Nephron (organoid): ENCODE measurements around the gene NR2E1.

Experiments
- H3K27ac Mint-ChIP-seq, 3 experiments: 2 replicates each; pipeline ENCODE4 v1.8.0; 2020; ENCODE audit warnings: mixed read lengths in 3 of 3, mild to moderate bottlenecking in 2 of 3, moderate library complexity in 1 of 3
- H3K27me3 Mint-ChIP-seq: 2 replicates; pipeline ENCODE4 v1.8.0; 2021; ENCODE audit warnings: low read depth, mild to moderate bottlenecking, moderate library complexity, mixed read lengths
- H3K36me3 Mint-ChIP-seq: 2 replicates; pipeline ENCODE4 v1.8.0; 2020; ENCODE audit warnings: low read depth, mixed read lengths
- H3K4me1 Mint-ChIP-seq: 2 replicates; pipeline ENCODE4 v1.8.0; 2020; ENCODE audit warnings: mixed read lengths
- H3K4me3 Mint-ChIP-seq, 3 experiments: 2 replicates each; pipeline ENCODE4 v1.8.0; 2020; ENCODE audit warnings: mild to moderate bottlenecking in 3 of 3, mixed read lengths in 3 of 3, moderate library complexity in 2 of 3
- H3K9me3 Mint-ChIP-seq: 2 replicates; pipeline ENCODE4 v1.8.0; 2020; ENCODE audit warnings: mixed read lengths
- TF ChIP-seq, protein P1 (sequence below), 3 experiments: fragments of 200-600 bp; sonication (generic); IDR thresholded peaks; one replicate each; pipeline ENCODE4 v1.5.0; 2021; ENCODE audit warnings: antibody characterized with exemption in 3 of 3; ENCODE audit not compliant: unreplicated experiment in 3 of 3

The NR2E1 gene

DNA sequence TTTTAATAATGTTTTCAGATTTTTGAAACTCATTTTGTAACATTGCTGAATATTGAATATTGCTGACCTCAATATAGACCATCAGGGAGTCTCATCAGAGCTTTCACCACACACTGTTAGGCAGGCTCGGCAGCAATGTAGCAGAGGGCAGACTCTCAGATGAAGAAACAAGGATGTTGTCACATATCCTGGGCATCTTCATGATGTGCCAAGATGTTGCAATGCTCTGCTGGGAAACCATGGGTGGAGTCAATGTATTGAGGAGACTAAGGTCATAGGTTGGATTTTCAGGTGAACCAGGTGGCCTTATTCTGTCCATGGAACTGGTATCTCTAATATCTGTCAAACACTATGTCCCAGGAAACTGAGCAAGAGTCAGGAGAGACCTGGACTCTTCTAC, 27.3 kb downstream of the NR2E1 start:
- Mint-ChIP-seq H3K27me3 (peaks cover 24% of the 10 kb centered on the region), H3K36me3 (no peaks in the 10 kb centered on the region), H3K4me3 (no peak overlapping the region), H3K4me1 (no peaks in the 10 kb centered on the region), H3K9me3 (no peaks in the 10 kb centered on the region), H3K27ac (no peak overlapping the region)
- TF ChIP-seq, protein P1, sequence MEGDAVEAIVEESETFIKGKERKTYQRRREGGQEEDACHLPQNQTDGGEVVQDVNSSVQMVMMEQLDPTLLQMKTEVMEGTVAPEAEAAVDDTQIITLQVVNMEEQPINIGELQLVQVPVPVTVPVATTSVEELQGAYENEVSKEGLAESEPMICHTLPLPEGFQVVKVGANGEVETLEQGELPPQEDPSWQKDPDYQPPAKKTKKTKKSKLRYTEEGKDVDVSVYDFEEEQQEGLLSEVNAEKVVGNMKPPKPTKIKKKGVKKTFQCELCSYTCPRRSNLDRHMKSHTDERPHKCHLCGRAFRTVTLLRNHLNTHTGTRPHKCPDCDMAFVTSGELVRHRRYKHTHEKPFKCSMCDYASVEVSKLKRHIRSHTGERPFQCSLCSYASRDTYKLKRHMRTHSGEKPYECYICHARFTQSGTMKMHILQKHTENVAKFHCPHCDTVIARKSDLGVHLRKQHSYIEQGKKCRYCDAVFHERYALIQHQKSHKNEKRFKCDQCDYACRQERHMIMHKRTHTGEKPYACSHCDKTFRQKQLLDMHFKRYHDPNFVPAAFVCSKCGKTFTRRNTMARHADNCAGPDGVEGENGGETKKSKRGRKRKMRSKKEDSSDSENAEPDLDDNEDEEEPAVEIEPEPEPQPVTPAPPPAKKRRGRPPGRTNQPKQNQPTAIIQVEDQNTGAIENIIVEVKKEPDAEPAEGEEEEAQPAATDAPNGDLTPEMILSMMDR (IDR thresholded peaks at IDR 0.05; ENCODE audit: unreplicated experiment in 3 of 3) = no peak

DNA sequence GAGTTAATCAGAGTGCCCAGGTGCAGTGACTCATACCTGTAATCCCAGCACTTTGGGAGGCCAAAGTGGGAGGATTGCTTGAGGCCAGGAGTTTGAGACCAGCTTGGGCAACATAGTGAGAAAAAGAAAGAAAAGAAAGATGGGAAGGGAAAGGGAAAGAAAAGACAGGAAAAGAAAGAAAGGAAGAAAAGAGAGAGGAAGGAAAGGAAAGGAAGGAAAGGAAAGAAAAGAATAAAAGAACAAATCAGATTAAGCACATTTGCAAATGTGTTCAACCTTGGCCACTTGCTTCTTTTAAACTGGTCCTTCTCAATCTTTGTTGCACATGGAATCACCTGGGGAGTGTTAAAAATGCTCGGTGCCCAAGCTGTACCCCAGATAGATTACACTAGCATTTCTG, 28.0 kb downstream of the NR2E1 start:
- Mint-ChIP-seq H3K4me3 (no peak overlapping the region), H3K4me1 (no peaks in the 10 kb centered on the region), H3K9me3 (no peaks in the 10 kb centered on the region), H3K27me3 (peaks cover 18% of the 10 kb centered on the region), H3K27ac (no peak overlapping the region), H3K36me3 (no peaks in the 10 kb centered on the region)
- TF ChIP-seq, protein P1 (IDR thresholded peaks at IDR 0.05; ENCODE audit: unreplicated experiment in 3 of 3) = no peak

DNA sequence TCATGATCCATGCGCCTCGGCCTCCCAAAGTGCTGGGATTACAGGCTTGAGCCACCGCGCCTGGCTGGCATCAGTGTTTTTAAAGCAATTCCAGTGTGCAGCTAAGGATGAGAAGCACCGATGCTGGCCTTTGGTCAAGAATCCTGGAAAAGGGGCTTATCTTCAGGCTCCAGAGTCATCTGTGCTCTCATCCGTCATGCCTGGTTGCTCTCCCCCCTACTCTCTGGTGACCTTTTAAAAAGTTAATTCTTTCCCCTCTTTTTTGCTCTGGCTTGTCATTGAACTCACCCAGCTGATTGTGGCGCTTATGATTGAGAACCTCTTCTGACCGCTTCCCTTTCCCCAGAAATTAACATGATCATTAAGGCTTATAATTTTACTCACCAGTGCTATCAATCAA, 28.7 kb downstream of the NR2E1 start:
- Mint-ChIP-seq H3K36me3 (no peaks in the 10 kb centered on the region), H3K9me3 (no peaks in the 10 kb centered on the region), H3K4me1 (no peaks in the 10 kb centered on the region), H3K27ac (no peak overlapping the region), H3K27me3 (peaks cover 11% of the 10 kb centered on the region), H3K4me3 (no peak overlapping the region)
- TF ChIP-seq, protein P1 (IDR thresholded peaks at IDR 0.05; ENCODE audit: unreplicated experiment in 3 of 3) = no peak

DNA sequence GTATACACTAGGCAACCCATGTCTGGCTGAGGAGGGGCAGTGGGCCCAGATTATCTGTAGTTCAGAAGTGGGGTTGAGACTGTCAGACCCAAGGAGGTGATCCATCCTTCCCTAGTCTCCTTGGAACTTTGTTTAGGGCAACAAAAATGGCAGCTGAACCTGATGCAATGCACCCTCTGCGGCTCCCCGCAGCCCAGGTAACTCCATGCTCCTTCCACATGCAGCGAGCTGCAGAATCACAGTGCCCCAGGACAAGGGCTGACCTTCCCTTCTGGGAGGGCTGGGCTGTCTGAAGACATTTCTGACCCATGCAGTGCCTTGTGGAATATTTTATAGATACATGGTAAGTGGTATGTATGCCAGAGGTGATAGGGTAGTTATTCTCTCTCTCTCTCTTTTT, 29.4 kb downstream of the NR2E1 start:
- no peaks in the 10 kb centered on the region for H3K4me1 Mint-ChIP-seq
- H3K36me3 Mint-ChIP-seq = no peaks in the 10 kb centered on the region
- no peak overlapping the region for H3K27ac Mint-ChIP-seq
- H3K9me3 Mint-ChIP-seq = no peaks in the 10 kb centered on the region
- H3K27me3 Mint-ChIP-seq = peaks cover 4% of the 10 kb centered on the region
- TF ChIP-seq, protein P1 (IDR thresholded peaks at IDR 0.05; ENCODE audit: unreplicated experiment in 3 of 3) = no peak
- no peak overlapping the region for H3K4me3 Mint-ChIP-seq

DNA sequence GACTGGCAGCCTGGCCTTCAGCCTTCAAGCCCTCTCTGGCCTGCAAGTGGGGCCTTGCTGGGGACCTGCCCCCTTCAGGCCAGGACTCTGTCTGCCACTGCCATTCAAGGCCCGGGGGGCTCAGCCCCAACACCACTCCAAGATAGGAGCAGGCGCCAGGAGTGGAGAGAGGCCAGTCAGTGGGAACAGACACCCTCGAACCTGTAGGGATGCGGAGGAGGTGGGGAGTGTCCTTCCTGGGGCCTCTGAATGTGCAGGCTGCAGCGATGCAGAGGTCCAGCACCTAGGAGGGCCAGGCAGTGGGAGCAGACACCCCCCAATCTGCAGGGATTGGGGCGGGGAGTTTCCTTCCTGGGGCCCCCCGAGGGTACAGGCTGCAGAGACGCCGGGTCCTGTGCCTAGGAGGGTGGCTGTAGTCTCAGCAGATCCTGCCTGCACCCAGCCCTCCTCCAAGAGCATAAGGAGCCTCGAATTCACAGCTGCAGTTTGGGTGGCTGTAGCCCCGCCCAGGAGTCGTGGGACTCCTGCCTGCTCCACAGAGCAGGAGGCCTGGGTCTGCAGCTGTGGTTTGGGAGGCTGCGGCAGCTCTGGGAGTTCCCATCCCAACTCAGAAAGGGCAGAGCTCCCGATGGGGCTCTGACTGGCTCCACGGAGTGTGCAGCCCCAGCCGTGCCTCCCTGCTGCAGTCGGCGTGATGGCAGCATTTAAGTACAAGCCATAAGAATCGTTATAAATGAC, 33.1 kb downstream of the NR2E1 start:
- no peaks in the 10 kb centered on the region for H3K9me3 Mint-ChIP-seq
- H3K36me3 Mint-ChIP-seq = no peaks in the 10 kb centered on the region
- no peaks in the 10 kb centered on the region for H3K27me3 Mint-ChIP-seq
- peaks cover 6% of the 10 kb centered on the region for H3K4me1 Mint-ChIP-seq
- no peak overlapping the region for H3K4me3 Mint-ChIP-seq
- TF ChIP-seq, protein P1 (IDR thresholded peaks at IDR 0.05; ENCODE audit: unreplicated experiment in 3 of 3) = no peak
- H3K27ac Mint-ChIP-seq = no peak overlapping the region

DNA sequence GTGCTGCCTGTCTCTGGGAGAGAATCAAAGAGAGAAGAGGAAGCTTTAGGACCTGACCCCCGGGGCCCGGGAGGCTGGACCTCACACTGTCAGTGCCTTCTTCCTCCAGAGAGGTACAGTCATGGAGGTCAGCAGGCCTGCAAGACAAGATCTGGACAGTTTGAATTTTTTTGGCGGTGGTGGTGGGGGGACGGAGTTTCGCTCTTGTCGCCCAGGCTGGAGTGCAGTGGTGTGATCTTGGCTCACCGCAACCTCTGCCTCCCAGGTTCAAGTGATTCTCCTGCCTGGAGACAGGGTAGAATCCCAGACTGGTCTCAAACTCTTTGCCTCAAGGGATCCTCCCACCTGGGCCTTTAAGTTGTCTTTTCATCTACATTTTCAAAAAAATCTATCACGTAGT, 34.4 kb downstream of the NR2E1 start:
- Mint-ChIP-seq H3K27ac (no peak overlapping the region), H3K27me3 (no peaks in the 10 kb centered on the region), H3K4me1 (peaks cover 6% of the 10 kb centered on the region), H3K9me3 (no peaks in the 10 kb centered on the region), H3K36me3 (no peaks in the 10 kb centered on the region), H3K4me3 (no peak overlapping the region)
- TF ChIP-seq, protein P1 (IDR thresholded peaks at IDR 0.05; ENCODE audit: unreplicated experiment in 3 of 3) = no peak
